Measurements from ENCODE around the gene HAPSTR1.

HAPSTR1 gene

DNA sequence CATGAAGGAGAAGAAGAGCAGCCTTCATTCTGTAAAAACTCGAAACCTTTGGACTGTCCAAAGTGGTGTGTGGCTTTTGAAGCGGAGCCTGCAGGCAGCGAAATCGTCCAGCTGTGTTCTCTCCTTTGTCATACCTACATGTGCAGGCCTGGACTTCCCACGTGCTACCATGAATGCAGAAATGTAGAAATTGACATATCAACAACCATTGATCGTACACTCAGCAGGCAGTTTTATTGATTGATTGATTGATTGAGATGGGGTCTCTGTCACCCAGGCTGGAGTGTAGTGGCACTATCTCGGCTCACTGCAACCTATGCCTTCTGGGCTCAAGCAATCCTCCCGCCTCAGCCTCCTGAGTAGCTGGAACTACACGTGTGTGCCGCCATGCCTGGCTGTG lies 2.6 kb upstream of the HAPSTR1 start:
- H3K27ac ChIP-seq, result no peak overlapping the region
- ChIA-PET CTCF (interaction anchor here (0.9 kb wide), 1 partner anchor 10 kb away, joined by 6 read pairs; no protein-coding TSS in a partner anchor), POLR2A (ENCODE audit: low non-redundant PET) (no interaction called here)
- TF ChIP-seq, protein P1, sequence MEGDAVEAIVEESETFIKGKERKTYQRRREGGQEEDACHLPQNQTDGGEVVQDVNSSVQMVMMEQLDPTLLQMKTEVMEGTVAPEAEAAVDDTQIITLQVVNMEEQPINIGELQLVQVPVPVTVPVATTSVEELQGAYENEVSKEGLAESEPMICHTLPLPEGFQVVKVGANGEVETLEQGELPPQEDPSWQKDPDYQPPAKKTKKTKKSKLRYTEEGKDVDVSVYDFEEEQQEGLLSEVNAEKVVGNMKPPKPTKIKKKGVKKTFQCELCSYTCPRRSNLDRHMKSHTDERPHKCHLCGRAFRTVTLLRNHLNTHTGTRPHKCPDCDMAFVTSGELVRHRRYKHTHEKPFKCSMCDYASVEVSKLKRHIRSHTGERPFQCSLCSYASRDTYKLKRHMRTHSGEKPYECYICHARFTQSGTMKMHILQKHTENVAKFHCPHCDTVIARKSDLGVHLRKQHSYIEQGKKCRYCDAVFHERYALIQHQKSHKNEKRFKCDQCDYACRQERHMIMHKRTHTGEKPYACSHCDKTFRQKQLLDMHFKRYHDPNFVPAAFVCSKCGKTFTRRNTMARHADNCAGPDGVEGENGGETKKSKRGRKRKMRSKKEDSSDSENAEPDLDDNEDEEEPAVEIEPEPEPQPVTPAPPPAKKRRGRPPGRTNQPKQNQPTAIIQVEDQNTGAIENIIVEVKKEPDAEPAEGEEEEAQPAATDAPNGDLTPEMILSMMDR (conservative IDR thresholded peaks at IDR 0.05; ENCODE audit: low read depth), result no peak
- DNase-seq (ENCODE audit: low spot score), result no peak

DNA sequence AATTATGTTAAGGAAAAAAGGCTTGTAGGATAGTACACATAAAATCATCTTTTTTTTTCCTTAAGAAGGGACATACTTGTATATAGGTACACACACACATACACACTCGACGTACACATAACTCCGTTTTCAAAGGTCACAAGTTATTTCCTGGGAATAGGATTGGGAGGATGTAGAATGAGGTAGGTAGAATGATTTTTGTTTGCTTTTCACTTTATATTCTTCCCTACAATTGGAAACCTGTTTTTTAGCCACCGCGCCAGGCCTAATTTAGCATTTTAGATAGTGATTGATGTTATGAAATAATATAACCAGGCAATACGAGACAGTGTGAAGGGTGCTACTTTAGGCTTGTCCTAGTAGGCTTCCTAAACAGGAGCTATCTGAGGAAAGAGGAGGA lies 1.8 kb upstream of the HAPSTR1 start:
- POLR2A ChIA-PET (ENCODE audit: low non-redundant PET), result no interaction called here
- TF ChIP-seq, protein P1 (conservative IDR thresholded peaks at IDR 0.05; ENCODE audit: low read depth), result no peak
- no peak for DNase-seq (ENCODE audit: low spot score)
- peak overlapping the region; percentile 92; the same call in 1 of the 2 replicates for H3K27ac ChIP-seq
- CTCF ChIA-PET, result interaction anchor here (0.6 to 0.9 kb wide), 2 partner anchors 10 to 13 kb away, joined by 3 to 6 read pairs; no protein-coding TSS in a partner anchor

GRCh38 chr16:9090101-9090959 lies 1.1 kb upstream of the HAPSTR1 start:
- ChIA-PET POLR2A (ENCODE audit: low non-redundant PET) (interaction anchor here (0.6 to 1.1 kb wide), 5 partner anchors 12 to 97 kb away, joined by 3 to 7 read pairs (median 4); no protein-coding TSS in a partner anchor), CTCF (interaction anchor here (0.6 kb wide), 1 partner anchor 13 kb away, joined by 3 read pairs; no protein-coding TSS in a partner anchor)
- no peak for DNase-seq (ENCODE audit: low spot score)

DNA sequence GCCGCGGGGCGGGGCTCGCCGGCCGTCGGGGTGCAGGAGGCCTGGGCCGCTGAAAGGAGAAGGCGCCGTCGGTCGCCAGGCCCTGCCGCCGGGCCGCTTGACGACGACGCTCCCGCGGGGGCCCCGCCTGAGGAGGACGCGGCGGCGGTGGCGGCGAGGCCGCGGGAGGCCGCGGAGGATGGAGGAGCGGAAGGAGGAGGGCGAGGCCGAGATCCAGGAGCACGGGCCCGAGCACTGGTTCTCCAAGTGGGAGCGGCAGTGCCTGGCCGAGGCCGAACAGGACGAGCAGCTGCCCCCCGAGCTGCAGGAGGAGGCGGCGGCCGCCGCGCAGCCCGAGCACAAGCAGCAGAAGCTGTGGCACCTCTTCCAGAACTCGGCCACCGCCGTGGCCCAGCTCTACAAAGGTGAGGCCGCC lies 430 bp downstream of the HAPSTR1 start:
- TF ChIP-seq, protein P1 (conservative IDR thresholded peaks at IDR 0.05; ENCODE audit: low read depth), result no peak
- peak; percentile 31 for DNase-seq (ENCODE audit: low spot score)
- H3K27ac ChIP-seq, result peak overlapping the region; percentile 92
- POLR2A ChIA-PET (ENCODE audit: low non-redundant PET), result interaction anchor here (0.8 to 0.9 kb wide), 2 partner anchors 10 to 19 kb away, joined by 3 to 10 read pairs; no protein-coding TSS in a partner anchor
- CTCF ChIA-PET, result interaction anchor here (0.6 kb wide), 1 partner anchor 33 kb away, joined by 7 read pairs; no protein-coding TSS in a partner anchor

More at GRCh38 chr16:9090101-9090959, 1.1 kb upstream of the HAPSTR1 start:
- TF ChIP-seq, protein P1 (conservative IDR thresholded peaks at IDR 0.05; ENCODE audit: low read depth), result no peak
- H3K27ac ChIP-seq, result peak overlapping the region; percentile 92

- DNase-seq (ENCODE audit: low spot score), result peak; percentile 18
- peak overlapping the region; percentile 92 for H3K27ac ChIP-seq
- ChIA-PET CTCF (interaction anchor here (0.6 kb wide), 1 partner anchor 34 kb away, joined by 7 read pairs; no protein-coding TSS in a partner anchor), POLR2A (ENCODE audit: low non-redundant PET) (interaction anchor here (0.8 kb wide), 1 partner anchor 10 kb away, joined by 3 read pairs; no protein-coding TSS in a partner anchor)
- TF ChIP-seq, protein P1 (conservative IDR thresholded peaks at IDR 0.05; ENCODE audit: low read depth), result no peak
Measured at GRCh38 chr16:9092282-9092977, 986 bp downstream of the HAPSTR1 start.

DNA sequence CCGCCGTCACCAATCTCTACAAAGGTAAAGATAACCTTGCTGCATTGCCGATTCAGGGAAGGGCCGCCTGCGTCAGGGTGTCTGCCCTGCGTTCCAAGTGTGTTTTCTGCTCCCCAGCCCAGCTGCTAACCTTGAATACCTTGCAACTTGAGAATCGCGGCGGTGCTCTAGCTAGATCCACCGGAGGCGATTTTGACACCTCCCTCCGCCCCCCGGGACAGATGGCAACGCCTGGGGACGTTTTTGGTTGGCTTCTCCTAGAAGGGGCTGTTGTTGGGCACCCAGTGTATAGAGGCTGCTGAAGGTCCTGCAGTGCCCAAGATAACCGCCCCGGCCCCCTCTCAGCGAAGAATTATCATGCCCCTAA lies 1.5 kb downstream of the HAPSTR1 start:
- no peak for DNase-seq (ENCODE audit: low spot score)
- peak overlapping the region; percentile 92 for H3K27ac ChIP-seq
- ChIA-PET POLR2A (ENCODE audit: low non-redundant PET) (interaction anchor here (0.6 kb wide), 1 partner anchor 47 kb away, joined by 6 read pairs; no protein-coding TSS in a partner anchor), CTCF (interaction anchor here (0.6 kb wide), 1 partner anchor 17 kb away, joined by 3 read pairs; no protein-coding TSS in a partner anchor)
- TF ChIP-seq, protein P1 (conservative IDR thresholded peaks at IDR 0.05; ENCODE audit: low read depth), result no peak
